GM19438 (cell line): ENCODE data around the gene TNKS1BP1.
"Not testable (repeated sequence)": the region's sequence is repeated elsewhere in the genome, so short reads cannot be mapped to it uniquely, and the experiment has no call there.

Experiments used
- ATAC-seq: cut with Tn5 transposase; IDR thresholded peaks from one replicate; pipeline ENCODE4 v1.9.1; 2021; ENCODE audit warnings: low read depth; ENCODE audit not compliant: unreplicated experiment

Gene TNKS1BP1

GRCh38 chr11:57296205-57296604, 28.5 kb downstream of the TNKS1BP1 start:
- not testable (repeated sequence) for ATAC-seq

DNA sequence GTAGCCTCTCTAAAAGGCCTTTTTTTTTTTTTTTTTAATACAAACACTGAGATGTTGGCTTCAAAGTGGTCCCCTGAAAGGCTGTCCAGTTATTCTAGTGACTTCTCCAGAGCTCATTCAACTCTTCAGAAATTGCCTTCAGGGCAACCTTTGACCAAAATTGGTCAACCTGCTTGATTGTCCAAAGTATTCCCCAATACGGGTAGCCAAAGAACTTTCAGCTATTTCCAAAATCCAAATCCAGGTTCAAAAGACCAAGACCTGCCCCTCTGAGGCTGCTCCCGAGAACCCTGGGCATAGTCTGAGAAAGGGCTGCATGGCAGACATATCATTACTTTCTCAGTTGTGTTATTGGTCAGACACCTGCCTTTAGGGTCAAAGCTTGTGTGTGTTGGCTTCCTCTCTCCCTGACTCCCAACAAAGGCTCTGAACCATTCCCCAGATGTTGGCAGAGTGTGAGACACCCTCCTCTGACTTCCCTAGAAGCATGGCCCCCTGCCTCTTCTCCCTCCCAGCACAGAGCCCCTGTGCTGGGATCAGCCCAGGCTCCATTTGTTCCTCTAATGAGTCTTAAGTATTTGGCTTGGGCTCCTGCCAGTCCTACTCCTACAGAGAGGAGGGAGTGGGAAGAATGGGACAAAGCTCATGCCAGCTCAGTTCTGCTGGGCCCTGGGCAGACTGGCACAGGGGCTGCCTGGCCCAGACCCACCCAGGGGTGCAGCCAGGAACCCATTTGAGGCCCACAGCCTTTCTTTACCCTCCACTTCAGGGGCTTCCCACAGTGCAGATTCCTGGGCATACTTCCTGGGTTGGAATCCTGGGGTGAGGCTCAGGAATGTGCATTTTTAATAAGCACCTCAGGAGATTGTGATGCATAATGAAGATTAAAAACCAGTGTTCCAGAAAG, 30.3 kb downstream of the TNKS1BP1 start:
- no peak for ATAC-seq

GRCh38 chr11:57290288-57290687, 34.5 kb downstream of the TNKS1BP1 start:
- ATAC-seq, result no peak

GRCh38 chr11:57288771-57289579, 35.8 kb downstream of the TNKS1BP1 start:
- no peak for ATAC-seq

GRCh38 chr11:57287884-57288283, 36.9 kb downstream of the TNKS1BP1 start:
- no peak for ATAC-seq

DNA sequence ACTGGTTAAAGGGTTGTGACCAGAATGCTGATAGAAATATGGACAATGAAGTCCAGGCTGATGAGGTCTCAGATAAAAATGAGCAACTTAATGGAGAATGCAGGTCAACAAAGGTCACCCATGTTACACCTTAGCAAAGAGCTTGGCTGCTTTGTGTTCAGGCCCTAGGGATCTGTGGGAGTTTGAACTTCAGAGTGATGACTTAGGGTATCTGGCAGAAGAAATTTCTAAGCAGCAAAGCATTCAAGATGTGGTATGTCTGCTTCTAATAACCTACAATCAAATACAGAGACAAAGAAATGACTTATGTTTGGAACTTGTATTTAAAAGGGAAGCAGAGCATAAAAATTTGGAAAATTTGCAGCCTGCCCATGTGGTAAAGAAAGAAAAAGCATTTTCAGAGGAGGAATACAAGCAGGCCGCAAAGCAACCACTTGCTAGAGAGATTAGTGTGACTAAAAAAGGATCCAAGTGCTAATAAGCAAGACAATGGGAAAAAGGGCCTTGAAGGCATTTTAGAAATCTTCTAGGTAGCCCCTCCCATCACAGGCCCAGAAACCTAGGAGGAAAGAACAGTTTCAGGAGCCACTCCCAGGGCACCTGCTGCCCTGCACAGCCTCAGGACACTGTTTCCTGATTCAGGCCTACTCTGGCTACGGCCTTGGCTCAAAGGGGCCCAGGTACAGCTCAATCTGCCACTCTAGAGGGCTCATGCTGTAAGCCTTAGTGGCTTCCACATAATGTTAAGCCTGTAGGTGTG, 41.3 kb downstream of the TNKS1BP1 start:
- no peak for ATAC-seq

DNA sequence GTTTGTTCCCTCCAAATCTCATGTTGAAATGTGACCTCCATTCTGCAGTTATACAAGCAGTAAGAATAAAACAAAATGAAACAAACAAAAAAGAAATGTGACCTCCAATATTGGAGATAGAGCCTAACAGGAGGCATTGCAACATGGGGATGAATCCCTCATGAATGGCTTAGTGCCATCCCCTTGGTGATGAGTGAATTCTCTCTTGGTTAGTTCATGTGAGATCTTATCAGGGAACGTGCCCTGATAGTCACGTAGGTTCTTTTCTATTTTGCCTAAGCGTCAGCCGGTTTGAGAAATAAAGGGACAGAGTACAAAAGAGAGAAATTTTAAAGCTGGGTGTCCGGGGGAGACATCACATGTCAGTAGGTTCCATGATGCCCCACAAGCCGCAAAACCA, 43.2 kb downstream of the TNKS1BP1 start:
- not testable (repeated sequence) for ATAC-seq

DNA sequence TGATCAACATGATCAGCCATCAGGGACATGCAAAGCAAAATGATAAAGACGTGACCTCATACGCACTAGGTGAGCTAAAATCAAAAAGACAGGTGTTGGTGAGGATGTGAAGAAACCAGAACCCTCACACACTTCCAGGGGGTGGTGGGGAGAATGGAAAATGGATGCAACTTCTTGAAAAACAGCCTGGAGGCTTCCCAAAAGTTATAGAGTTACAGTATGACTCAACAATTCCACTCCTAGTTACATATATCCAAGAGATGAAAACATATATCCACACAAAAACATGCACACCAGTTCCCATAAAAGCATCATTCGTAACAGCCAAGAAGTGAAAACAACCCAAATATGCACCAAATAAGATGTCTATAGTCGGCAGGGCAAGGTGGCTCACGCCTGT, 45.6 kb downstream of the TNKS1BP1 start:
- no peak for ATAC-seq

- ATAC-seq, result no peak
Observed at GRCh38 chr11:57278721-57279095, 46.0 kb downstream of the TNKS1BP1 start.

DNA sequence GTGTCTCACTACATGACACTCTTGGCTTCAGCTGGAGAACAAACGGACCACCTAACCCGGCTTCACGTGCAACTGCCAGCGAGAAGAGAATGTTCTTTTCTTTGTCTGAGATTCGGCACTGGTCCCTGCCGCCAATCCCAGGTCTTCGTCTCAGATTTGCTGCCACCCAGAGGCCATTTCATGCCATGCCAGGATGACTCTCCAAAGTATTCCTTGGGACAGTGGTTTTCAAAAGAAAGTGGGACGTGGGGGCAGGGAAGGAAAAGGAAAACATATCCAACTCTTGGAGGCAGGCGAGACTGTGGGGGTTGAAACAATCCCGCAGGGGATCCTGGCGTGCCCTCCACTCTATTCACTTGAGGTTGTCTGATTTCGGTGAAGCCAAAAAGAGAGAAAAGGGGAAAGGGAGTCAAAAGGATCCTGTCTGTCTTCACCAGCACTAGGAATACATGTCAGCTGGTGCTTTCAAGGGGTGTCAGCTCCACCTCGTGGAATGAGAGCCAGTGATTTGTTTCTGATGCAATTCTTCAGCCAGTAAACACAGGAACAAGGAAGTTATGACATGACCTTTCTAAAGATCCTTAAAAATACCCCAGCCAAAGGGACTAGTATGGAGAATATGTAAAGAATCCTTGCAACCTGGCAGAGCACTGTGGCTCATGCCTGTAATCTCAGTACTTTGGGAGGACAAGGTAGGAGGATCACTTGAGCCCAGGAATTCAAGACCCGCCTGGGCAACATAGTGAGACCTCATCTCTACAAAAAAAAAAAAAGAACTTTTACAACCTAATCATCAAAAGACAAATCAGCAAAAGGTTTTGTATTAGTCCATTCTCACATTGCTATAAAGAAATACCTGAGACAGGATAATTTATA, 46.7 kb downstream of the TNKS1BP1 start:
- peak; percentile 85 for ATAC-seq

GRCh38 chr11:57276971-57277675, 47.6 kb downstream of the TNKS1BP1 start:
- no peak for ATAC-seq

DNA sequence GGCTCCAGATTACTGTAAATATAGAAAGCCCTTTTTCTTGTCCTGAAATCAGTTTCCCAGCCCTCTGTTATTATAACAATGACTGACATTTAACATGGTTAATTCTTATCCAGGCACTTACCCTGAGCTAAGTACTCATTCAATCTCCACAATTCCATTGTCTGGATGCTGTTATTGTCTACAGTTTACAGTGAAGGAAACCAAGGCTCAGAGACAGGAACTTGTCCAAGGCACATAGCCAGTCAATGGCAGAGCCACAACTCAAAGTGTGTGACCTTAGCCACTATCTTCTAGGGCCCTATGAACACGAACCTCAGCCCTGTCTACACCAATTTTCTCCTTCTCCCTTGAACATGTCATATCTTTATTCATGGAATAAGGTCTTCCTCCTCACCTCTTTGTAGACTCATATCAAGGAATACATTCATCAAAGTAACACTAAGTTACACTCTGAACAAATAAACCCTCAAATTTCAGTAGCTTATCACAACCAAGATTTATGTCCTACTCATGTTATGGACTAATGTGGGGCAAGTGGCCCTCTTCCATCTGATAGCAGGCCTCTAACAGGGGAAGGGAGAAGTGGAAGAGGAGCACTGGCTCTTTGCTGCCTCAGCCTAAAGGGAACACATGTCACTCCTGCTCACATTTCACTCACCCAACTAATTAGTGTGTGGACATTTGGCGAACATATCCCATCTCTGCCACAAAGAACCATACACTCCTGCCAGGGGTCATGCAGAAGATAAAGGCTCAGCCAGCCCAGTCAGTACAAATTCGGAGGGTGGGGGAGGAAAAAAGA, 48.4 kb downstream of the TNKS1BP1 start:
- ATAC-seq, result no peak

DNA sequence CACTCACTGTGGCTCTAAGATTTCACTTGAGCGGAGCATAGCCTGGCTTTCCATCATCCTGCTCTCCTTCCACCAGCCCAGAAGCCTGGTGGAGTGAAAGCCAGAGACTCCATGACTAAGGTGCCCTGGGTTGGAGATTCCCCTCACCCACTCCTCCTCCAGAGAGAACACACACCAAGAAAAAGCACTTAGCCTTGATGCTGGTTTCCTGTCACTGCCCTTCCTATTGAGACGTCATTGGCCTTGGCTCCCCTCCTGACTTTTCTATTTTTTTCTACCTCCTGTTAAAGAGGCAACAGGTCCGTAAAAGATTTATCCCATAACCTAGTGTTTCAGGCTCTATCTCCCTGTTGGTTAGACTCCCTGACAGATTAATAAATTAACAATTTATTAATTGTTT, 49.2 kb downstream of the TNKS1BP1 start:
- no peak for ATAC-seq

- no peak for ATAC-seq
Observed at GRCh38 chr11:57274904-57275498, 49.8 kb downstream of the TNKS1BP1 start.

DNA sequence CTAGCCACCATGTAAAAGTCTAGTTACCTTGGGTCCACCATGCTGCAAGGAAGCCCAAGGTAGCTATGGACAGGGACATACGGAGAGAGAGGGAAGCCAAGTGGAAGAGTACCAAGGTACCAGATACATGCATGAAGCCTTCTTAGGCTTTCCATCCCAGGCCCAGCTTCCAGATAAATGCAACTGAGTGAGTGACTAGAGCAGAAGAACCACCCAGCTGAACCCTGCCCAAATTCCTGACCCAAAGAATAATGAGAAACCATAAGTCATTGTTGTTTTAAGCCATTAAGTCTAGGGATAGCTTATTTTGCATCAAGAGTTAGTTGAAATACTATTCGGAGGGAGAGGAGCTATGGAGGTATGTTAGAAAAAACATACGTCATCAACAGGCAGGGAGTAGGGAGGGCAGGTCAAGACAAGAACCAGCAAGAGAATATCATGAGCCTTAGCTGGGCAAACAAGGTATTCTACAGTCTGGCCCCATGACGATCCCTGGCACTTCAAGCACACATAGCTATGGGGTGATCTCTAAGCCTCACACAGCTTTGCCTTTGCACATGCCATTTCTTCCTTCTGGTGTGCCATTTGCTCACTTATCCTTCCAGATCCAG, 51.2 kb downstream of the TNKS1BP1 start:
- no peak for ATAC-seq

GRCh38 chr11:57269571-57270021, 55.2 kb downstream of the TNKS1BP1 start:
- ATAC-seq, result no peak

- no peak for ATAC-seq
Observed at GRCh38 chr11:57266157-57266556, 58.6 kb downstream of the TNKS1BP1 start.

DNA sequence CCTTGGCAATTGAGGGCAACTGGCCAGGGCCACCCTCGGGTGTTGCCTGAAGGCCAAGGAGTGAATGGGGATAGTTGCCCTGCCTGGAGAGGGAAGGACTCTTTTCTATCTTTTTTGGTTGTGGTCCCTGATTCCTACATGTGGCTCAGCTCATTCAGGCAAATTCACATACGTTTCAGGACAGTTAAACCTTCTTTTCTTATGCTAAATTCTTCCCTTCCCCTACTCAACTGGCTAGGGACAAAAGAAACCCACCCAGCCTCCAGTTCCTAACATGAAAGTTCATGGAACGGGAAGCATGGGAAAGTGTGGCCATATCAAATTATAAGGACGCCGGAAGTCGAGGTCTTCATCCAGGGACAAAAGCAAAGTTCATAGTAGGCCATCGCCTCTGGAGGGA, 61.4 kb downstream of the TNKS1BP1 start:
- ATAC-seq, result no peak
